Measurements from ENCODE around the gene FAR2. TPM values are rescaled to one million over a fixed set of nuclear protein-coding genes. Genes with fewer than 3 reads are reported as not detected.

FAR2 gene
- total and polyA plus RNA-seq, 3 donors from 2014 or later: 5.1 to 25.2 (median 5.8) TPM

DNA sequence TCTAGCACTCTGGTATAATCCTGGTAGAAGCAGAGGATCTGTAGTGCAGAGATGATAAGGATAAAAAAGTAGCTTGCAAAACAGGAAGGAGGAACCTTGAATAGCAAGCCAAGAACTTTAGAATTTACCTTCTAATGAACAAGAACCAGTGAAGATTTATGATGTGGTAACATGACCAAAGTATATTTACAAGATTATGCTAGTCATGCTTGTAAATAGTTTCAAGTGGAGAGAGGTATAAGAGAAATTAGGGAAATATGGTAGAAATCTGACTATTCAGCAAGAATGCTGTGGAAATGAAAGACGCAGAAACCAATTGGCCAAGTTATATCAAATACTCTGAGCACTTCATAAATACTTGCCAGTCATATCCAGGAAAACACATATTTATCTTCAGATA, 184.1 kb downstream of the FAR2 start:
- H3K27me3 ChIP-seq: no peaks in the 10 kb centered on the region
- intact Hi-C loops (cut with DNase I; ENCODE audit: low total_unique reads): no loop called here
- H3K27ac ChIP-seq: no peak overlapping the region
- no peaks in the 10 kb centered on the region for H3K9me3 ChIP-seq
- WGBS, 2 donors: 0% methylated on average over 1 of the region's 1 CpG
- TF ChIP-seq, protein P1, sequence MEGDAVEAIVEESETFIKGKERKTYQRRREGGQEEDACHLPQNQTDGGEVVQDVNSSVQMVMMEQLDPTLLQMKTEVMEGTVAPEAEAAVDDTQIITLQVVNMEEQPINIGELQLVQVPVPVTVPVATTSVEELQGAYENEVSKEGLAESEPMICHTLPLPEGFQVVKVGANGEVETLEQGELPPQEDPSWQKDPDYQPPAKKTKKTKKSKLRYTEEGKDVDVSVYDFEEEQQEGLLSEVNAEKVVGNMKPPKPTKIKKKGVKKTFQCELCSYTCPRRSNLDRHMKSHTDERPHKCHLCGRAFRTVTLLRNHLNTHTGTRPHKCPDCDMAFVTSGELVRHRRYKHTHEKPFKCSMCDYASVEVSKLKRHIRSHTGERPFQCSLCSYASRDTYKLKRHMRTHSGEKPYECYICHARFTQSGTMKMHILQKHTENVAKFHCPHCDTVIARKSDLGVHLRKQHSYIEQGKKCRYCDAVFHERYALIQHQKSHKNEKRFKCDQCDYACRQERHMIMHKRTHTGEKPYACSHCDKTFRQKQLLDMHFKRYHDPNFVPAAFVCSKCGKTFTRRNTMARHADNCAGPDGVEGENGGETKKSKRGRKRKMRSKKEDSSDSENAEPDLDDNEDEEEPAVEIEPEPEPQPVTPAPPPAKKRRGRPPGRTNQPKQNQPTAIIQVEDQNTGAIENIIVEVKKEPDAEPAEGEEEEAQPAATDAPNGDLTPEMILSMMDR (IDR thresholded peaks at IDR 0.05): no peak
- TF ChIP-seq POLR2A (IDR thresholded peaks at IDR 0.05): no peak
- H3K4me1 ChIP-seq: no peaks in the 10 kb centered on the region
- DNase-seq: no peak
- H3K36me3 ChIP-seq (ENCODE audit: low read depth, missing control alignments): no peaks in the 10 kb centered on the region
- no peak overlapping the region for H3K4me3 ChIP-seq

DNA sequence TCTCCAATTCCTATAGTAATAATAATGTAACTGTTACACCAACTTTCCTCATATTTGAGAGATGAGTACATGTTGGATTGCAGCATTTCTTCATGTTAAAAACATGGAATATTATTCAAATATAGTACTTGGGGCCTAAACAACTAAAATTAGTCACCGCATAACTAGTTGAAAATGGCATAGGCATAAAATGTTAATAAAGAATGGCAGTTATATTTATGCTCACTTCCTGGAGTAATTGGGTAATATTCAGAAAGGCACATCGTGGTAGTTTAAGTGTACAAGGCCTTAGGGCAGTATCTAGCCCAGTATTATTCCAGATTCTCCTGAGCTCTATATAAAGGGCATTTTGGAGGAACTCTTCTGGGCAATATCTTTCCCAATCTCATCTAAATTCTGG, 185.9 kb downstream of the FAR2 start:
- Histone ChIP-seq H3K27me3 (no peaks in the 10 kb centered on the region), H3K27ac (no peak overlapping the region), H3K4me3 (no peak overlapping the region), H3K4me1 (no peaks in the 10 kb centered on the region), H3K9me3 (no peaks in the 10 kb centered on the region), H3K36me3 (ENCODE audit: low read depth, missing control alignments) (no peaks in the 10 kb centered on the region)
- 89 to 99% methylated on average over 2 of the region's 2 CpGs for WGBS, 2 donors
- DNase-seq: no peak
- no peak for TF ChIP-seq POLR2A (IDR thresholded peaks at IDR 0.05)
- TF ChIP-seq, protein P1 (IDR thresholded peaks at IDR 0.05): no peak
- intact Hi-C loops (cut with DNase I; ENCODE audit: low total_unique reads): no loop called here

- Histone ChIP-seq H3K4me3 (no peak overlapping the region), H3K36me3 (ENCODE audit: low read depth, missing control alignments) (no peaks in the 10 kb centered on the region), H3K4me1 (no peaks in the 10 kb centered on the region), H3K27ac (no peak overlapping the region), H3K9me3 (no peaks in the 10 kb centered on the region), H3K27me3 (no peaks in the 10 kb centered on the region)
- DNase-seq: no peak
- intact Hi-C loops (cut with DNase I; ENCODE audit: low total_unique reads): no loop called here
- TF ChIP-seq, protein P1 (IDR thresholded peaks at IDR 0.05): no peak
- TF ChIP-seq POLR2A (IDR thresholded peaks at IDR 0.05): no peak
- WGBS, 2 donors: 84 to 100% methylated on average over 1 of the region's 1 CpG
These were observed 188.2 kb downstream of the FAR2 start for GRCh38 chr12:29337325-29337724.

DNA sequence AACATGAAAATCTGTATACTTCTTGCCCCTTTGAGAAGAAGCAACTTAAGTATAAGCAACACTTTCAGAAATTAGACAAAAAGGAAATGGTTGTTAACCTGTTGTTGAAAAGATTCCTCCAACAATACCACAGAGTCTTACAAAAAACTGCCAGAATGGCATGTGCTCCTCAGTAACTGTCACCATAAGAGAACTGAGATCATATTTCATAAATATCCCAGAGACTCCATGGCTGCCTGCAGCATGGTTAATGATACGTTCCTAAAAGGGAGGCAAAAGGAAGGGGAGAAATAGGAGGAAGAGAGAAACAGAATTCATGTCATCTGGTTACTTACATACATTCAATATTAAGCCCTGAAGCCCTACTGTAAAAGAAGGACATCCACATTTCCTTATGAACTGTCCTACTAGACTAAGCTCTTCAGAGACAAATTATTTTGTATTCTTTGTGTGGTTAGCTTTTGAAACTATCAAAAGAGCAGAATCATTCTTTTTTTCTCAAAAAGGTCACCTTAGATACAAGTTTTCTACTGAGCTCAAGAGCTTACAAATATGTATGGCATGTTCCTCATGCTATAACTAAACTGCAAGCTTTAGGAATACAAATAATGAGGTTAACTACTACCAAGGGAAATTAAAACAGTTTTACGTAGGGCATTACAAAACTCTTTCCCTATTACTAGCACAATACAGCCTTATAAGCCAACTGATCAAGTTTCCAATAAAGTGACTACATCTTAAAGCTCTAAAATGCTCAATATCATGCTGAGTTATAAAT, 194.1 kb downstream of the FAR2 start:
- no peaks in the 10 kb centered on the region for H3K4me1 ChIP-seq
- TF ChIP-seq, protein P1 (IDR thresholded peaks at IDR 0.05): no peak
- no peak for TF ChIP-seq POLR2A (IDR thresholded peaks at IDR 0.05)
- H3K27me3 ChIP-seq: no peaks in the 10 kb centered on the region
- no peak overlapping the region for H3K4me3 ChIP-seq
- H3K9me3 ChIP-seq: no peaks in the 10 kb centered on the region
- 85 to 87% methylated on average over 2 of the region's 2 CpGs for WGBS, 2 donors
- intact Hi-C loops (cut with DNase I; ENCODE audit: low total_unique reads): no loop called here
- no peaks in the 10 kb centered on the region for H3K36me3 ChIP-seq (ENCODE audit: low read depth, missing control alignments)
- DNase-seq: no peak
- no peak overlapping the region for H3K27ac ChIP-seq

Measured in testis (tissue), 3 donors.